GM19324 (cell line): ENCODE measurements around the gene MCUB.
"Not testable (repeated sequence)": the region's sequence is repeated elsewhere in the genome, so short reads cannot be mapped to it uniquely, and the experiment has no call there.

Source experiments
- ATAC-seq: cut with Tn5 transposase; IDR thresholded peaks from one replicate; pipeline ENCODE4 v1.9.1; 2021; ENCODE audit warnings: mild to moderate bottlenecking, moderate library complexity; ENCODE audit not compliant: unreplicated experiment, low FRiP score

Gene MCUB

DNA sequence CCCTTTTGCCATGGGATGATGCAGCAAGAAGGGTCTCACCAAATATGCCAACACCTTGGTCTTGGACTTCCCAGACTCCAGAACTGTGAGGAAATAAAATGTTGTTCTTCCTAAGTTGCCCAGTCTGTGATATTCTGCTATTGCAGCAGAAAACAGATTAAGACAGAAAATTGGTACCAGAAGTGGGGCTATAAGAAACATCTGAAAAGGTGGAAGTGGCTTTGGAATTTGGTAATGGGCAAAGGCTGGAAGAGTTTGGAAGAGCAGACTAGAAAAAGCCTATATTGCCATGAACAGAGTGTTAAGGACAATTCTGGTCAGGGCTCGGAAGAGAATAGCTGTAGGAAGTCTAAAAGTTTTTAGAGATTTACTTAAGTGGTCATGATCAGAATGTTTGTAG, 115.8 kb downstream of the MCUB start:
- no peak for ATAC-seq

DNA sequence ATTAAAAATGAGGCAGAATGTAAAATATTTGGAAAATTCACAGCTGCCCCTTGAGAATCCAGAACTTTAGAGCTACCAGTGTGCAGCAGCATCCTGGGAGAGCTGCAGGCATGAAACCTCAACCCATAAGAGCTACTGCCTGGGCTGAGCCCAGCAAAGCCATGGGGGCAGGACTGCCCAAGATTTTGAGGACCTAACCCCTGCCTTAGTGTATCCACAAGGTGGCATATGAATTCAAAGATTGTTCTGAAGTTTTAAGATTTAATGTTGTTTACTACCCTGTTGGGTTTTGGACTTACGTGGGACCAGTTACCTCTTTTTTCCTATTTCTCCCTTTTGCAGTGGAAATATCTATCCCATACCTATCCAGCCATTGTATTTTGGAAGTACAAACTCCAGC, 116.8 kb downstream of the MCUB start:
- ATAC-seq = no peak

DNA sequence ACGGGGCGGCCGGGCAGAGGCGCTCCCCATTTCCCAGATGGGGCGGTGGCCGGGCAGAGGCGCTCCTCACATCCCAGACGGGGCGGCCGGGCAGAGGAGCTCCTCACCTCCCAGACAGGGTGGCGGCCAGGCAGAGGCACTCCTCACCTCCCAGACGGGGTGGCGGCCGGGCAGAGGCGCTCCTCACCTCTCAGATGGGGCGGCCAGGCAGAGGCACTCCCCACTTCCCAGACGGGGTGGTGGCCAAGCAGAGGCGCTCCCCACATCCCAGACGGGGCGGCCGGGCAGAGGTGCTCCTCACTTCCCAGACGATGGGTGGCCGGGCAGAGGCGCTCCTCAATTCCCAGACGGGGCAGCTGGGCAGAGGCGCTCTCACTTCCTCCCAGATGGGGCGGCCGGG, 118.4 kb downstream of the MCUB start:
- ATAC-seq = not testable (repeated sequence)

DNA sequence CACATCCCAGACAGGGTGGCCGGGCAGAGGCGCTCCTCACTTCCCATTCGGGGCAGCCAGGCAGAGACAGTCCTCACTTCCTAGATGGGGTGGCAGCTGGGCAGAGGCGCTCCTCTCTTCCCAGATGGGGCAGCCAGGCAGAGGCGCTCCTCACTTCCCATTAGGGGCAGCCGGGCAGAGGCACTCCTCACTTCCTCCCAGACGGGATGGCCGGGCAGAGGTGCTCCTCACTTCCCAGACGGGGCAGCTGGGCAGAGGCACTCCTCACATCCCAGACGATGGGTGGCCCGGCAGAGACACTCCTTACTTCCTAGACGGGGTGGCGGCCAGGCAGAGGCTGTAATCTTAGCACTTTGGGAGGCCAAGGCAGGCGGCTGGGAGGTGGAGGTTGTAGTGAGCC, 118.9 kb downstream of the MCUB start:
- ATAC-seq = not testable (repeated sequence)

- ATAC-seq = no peak
Measured at GRCh38 chr4:109682875-109683274, 122.8 kb downstream of the MCUB start.

DNA sequence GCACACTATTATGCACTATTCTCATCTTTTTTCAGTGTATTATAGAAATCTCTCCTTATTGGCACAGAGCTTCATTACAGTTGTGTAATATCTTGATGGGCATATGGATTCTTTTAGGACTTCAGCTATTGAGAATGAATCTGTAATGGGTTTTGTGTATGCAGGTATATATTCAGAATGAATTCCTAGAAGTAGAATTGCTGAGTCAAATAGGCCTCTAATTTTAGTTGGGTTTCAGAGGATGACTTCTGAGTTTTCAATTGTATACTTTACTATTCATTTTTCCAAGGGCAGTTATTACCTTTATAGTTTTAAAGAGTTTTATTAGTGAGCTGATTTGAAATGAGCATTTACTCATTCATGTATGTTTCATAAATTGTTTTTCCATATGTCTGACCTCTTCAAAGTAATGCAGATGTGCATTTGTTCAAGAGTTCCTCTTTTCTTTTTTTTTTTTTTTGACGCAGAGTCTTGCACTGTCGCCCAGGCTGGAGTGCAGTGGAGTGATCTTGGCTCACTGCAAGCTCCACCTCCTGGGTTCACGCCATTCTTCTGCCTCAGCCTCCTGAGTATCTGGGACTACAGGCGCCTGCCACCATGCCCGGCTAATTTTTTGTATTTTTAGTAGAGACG, 123.7 kb downstream of the MCUB start:
- no peak for ATAC-seq

DNA sequence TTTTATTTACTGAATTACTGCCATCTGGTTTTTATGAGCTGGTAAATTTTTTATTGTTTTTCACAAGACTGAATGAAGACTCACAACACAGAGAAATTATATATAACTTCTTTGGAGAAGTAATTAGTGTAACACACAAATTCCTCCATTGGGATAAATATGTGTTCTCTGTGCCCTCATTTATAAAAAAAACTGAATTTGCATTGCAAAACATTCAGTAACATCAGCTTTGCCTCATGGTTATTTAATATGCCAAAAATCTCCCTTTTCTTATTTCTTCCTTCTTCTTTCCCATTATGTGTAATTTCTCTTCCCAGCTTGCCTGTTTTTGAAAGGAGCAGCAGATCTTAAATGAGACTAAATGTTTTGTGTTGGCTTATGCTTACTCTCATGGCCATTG, 124.7 kb downstream of the MCUB start:
- ATAC-seq = no peak

GRCh38 chr4:109690690-109691410, 130.8 kb downstream of the MCUB start:
- peak; percentile 84 for ATAC-seq

DNA sequence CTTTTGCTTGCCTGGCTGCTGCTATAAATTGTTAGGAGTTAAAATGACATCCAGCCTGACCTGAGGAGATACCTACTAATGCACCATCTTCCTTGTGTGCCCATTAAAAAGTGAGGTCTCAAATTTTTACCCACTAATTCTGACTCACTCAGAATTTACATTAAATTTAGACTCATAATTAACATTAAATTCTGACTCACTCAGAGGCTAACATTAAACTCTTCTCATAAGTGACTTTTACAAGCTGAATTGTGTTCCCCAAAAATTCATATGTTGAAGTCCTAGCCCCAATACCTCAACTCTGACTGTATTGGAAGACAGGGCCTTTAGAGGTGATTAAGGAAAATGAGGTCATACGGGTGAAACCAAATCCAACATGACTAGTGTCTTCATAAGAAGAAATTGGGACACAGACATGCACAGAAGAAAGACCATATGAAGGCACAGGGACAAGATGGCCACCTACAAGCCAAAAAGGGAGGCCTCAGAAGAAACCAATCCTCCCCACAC, 131.4 kb downstream of the MCUB start:
- no peak for ATAC-seq

DNA sequence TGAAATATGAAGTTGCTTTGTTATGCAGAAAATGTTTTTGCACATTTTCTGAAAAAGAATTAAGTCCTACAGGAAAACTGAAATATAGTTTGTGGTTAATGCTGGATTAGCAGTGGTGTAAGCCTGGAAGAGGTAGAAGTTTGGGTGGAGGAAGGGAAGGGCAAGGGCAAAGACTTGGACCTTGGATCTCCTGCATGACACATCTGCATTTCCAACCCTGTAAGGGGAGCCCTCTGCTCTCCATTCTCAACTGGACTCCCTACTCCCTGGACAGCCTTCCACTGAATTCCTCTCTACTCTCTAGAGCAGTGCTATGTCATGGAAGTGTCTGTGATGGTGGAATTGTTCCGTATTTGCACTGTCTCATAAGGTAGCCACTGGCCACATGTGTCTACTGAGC, 138.6 kb downstream of the MCUB start:
- no peak for ATAC-seq

- ATAC-seq = no peak
Measured at GRCh38 chr4:109699553-109700225, 139.6 kb downstream of the MCUB start.

DNA sequence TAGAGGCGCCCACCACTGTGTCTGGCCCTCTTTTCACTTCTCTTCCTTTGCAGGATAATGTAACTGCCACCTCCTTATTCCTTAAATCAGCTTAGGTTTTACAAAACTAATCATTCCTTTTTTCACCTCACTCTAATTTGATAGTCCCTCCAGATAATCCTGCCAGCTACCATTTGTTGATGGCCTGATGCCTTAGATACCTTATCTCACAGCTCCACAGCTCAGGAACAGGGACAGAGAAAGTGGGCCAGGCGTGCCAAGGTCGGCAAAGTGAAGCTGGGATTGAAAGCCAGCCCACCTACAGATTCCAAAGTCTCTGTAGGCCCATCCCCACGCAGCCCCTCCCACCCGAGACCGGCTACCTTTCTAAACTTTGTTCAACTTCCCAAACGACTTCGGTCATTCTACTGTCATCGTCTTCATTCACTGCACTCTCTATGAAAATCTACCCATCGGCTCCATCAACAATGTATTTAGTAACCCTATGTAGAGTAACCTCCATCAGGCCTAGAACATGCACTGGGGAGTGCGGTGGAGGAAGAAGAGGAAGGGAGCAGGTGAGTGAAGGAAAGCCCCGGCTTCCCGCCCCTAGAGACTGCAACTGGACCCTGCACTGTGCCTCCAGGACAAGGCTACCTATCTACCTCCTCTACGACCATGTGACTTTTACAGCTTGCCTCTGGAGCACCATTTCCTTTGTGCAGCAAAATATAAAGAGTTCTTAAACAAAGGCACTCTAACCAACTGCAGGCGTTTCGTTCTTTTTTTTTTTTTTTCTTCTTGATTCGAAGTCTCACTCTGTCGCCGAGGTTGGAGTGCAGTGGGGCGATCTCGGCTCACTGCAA, 141.7 kb downstream of the MCUB start:
- no peak for ATAC-seq

- peak; percentile 88 for ATAC-seq
Measured at GRCh38 chr4:109702950-109703663, 143.1 kb downstream of the MCUB start, which contains the start of gene CASP6. CASP6 (minus strand) TSS chr4:109703445; CDS start chr4:109703395, 50 bp downstream.

- ATAC-seq = no peak
Measured at GRCh38 chr4:109703664-109704361, 143.8 kb downstream of the MCUB start.

- no peak for ATAC-seq
Measured at GRCh38 chr4:109708435-109708834, 148.4 kb downstream of the MCUB start.

- peak; percentile 75 for ATAC-seq
Measured at GRCh38 chr4:109708990-109709389, 148.9 kb downstream of the MCUB start.

DNA sequence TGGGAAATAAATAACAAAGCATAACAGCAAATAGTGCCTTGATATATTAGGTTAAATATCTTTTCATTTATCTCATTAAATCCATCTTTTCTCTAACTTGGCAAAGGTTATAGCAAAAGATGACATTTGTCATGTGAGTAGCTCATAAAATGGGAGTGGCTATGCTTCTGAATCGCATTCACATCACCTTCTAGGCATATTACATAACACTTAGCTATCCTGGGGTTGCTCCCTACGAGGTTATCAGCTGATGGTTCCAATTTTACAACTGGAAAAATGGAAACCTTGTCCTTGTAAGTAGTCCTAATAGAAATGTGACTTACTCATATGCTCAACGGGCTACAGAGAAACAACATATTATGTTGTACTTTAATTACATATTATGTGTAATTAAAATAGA, 153.5 kb downstream of the MCUB start:
- ATAC-seq = no peak

GRCh38 chr4:109718759-109719158, 158.7 kb downstream of the MCUB start:
- ATAC-seq = no peak

DNA sequence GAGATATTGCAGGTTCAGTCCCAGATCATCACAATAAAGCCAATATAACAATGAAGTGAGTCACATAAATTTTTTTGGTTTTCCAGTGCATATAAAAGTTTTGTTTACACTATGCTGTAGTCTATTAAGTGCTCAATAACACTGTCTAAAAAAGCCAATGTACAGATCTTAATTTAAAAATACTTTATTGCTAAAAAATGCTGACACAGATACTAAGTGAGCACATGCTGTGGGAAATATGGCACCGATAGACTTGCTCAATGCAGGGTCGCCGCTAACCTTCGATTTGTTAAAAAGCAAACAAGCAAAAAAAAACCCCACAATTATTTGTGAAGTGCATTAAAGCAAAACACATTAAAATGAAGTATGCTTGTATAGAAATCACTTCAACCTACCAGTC, 159.6 kb downstream of the MCUB start:
- ATAC-seq = no peak
